Stimulated activated CD4-positive, alpha-beta T cell treated with anti-CD3 and anti-CD28 coated beads, Interleukin-15, amount 100 ng/mL, for 24 hours (primary cell): ENCODE measurements around the gene SV2B.
A peak's percentile ranks its signal among the peaks of the same experiment; 100 is the strongest.

ENCODE experiments used
- DNase-seq: peaks from one replicate; pipeline ENCODE4 v3.0.0-alpha.2; 2020

Gene SV2B

DNA sequence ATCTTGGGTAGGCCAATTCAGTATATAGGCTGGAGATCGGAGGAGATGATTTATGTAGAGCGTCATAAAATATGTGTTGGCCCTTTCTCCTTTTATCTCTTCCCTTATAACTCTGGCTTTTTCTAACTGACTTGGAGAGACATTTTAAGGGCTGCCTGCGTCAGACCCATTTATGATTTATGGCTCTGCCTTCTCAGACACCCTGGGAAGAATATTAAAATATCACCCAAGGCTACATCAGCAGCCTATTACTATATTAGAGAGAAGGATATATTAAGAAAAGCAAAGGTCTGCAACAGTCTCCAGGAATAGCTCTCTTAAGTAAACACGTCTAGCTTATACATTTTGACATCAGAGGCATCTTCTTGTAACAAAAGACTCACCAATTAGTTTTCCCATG lies 179.4 kb downstream of the SV2B start:
- DNase-seq = no peak

DNA sequence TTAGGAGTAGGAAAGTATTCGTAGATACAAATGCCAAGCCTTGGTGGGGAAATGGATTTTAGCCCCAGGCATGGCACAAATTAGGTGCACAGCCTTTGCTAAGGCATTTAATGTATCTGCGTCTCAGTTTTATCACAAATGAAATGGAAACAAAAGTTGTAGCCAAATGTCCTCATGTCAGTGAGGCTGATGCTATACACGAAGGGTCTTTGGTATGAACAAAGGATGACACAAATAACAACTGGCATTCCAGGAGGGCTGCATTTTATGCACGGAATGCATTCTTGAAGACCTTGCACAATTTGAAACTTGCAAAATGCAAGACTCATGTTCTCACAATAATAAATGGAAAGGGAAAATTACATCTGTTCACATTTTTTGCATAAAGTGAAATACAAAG lies 181.9 kb downstream of the SV2B start:
- DNase-seq = no peak

GRCh38 chr15:91282486-91282885 lies 182.4 kb downstream of the SV2B start:
- no peak for DNase-seq

DNA sequence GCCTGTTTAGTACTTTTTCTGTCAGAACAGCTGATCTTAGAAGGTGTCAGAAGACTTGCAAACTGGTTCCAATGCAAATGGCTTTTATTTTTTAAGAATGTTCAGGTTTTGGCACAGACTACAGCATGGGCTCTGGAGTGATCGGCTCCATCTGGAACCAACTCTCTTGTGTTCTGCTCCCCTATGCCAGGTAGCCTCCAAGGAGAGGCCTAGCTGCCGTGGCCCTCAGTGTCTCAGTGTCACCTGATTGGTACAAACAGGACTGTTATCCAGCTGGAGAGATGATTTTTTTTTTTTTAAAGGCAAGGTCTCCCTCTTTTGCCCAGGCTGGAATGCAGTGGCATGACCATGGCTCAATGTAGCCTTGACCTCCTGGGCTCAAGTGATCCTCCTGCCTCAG lies 183.1 kb downstream of the SV2B start:
- no peak for DNase-seq

- no peak for DNase-seq
Observed at GRCh38 chr15:91284758-91285466, 184.9 kb downstream of the SV2B start.

DNA sequence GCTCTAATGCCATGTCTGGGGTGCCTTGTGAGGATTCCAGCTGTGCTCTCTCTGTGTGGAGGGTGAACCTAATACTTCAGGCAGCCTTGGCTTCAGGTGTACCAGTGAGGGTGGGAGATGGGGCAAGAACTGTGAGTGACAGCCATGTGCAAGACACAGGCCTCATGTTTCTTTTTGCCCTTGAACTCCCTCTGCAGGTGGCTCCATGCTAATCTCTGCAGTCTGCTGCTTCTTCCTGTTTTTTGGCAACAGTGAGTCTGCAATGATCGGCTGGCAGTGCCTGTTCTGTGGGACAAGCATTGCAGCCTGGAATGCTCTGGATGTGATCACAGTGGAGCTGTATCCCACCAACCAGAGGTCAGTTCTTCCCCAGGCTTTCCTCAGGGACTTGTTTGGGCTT lies 189.3 kb downstream of the SV2B start:
- peak; percentile 12 for DNase-seq

DNA sequence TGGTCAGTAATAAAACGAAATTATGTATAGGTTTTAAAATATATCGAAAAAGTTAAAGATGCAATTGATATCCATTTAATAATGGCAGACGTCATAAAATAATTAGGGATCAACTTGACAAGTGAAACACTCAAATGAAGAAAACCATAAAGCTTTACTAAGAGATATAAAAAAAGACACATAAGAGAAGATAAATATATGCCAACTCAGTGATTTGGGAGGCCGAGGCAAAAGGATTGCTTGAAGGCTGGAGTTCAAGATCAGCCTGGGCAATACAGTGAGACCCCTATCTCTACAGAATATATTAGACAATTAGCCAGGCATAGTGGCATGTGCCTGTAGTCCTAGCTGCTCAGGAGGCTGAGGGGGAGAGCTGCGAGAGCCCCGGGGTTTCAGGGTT lies 190.5 kb downstream of the SV2B start:
- DNase-seq = no peak

DNA sequence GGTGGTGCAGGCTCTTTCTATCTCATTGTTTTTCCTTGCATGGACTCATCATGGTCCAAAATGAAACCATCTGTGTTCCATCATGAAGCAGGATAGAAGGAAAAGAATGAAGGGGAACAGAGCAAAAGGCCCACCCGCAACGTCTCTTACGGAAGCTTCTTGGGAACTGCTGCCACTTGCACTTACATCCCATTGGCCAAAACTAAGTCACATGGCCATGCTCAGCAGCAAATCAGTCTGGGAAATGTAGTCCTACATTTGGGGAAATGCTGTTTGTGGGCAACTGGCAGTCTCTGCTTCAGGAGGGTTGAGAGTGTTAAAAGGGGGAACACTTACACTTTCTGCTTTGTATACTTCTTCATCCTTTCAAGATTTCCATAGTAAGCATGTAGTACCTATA lies 191.6 kb downstream of the SV2B start:
- DNase-seq = no peak

DNA sequence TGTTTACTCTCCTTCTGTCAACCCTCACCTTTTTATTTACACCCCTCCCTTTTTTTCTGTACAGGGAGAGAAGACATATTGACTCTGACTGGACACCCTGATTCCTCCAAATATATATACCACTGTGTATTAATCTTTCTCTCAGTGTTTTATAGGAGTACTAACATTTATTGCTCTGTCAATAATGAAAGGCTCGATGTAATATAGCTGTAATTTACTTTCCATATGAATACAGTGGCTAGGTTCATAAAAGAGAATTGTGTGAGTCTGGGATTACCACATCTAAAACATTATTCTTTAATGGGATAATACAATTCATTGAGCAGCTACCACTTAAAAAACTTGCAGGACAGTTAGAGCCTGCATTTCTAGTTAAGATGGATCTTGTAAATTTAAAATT lies 194.3 kb downstream of the SV2B start:
- DNase-seq = no peak

DNA sequence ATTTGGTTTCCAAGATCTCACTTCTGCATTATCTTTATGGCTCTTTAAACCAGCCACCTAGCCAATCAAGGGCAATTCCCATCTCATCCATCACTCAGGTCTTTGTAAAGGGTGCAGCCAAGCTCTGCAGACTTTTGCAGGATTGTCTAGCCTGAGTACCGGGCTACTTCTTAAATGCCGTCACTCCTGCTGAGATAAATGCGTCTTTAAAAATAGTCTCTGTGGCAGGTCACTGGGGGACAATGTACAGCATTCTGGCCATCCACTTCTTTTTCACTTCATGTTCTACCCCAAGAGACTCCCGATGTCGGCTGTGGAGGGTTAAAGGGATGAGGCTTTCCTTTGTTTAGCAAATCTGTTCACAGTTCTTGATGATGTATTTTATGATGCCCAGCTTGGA lies 194.7 kb downstream of the SV2B start:
- DNase-seq = no peak

DNA sequence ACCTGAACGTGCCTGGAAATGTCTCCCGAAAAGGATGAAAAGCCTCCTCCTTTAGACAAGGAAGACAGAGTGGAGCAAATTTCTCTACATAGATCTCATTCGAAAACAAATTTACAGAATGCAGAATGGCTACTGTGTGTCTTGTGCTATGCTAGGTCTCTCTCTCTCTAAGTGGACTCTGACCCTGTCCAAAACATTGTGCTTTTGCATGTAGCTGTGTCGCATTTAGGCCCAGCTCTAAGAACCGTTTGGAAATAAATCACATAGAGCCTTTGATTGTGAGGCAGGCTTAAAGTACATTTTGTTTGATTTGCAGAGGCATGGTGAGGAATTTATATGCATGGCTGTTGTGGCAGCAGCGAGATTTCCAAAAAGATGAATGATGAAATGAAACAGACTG lies 198.0 kb downstream of the SV2B start:
- DNase-seq = no peak

- peak; percentile 34 for DNase-seq
Observed at GRCh38 chr15:91302588-91303439, 202.8 kb downstream of the SV2B start.

DNA sequence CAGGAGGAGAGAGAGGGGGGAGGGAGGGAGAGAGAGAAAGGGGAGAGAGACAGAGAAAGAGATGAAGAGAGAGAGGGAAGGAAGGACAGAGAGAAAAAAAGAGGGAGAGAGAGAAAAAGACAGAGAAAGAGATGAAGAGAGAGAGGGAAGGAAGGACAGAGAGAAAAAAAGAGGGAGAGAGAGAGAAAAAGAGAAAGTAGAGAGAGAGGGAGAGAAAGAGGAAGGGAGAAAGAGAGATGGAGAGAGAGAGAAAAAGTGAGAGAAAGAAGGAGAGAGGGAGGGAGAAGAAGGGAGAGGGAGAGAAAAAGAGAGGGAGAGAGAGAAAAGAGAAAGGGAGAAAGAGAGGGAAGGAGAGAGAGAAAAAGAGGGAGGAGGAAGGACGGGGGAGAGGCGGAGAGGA lies 204.2 kb downstream of the SV2B start:
- DNase-seq = no peak

DNA sequence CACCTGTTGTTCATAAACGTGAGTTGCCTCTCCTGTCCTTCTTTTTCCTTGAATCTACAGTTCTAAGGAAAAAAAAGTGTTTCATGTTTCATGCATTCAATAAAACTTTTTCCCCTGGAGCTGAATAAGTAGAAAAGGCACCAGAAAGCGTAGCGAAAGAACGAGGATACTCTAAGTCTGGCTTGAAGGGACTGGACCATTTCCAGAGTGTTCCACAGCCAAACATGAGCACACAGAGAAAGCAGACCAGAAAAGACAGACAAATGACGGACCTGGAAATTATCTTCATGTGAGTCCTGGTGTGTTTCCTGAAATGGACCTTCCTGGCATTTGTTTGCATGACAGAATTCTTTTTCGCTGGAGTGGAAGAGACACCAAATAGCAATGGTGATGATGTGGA lies 204.7 kb downstream of the SV2B start:
- no peak for DNase-seq

- DNase-seq = no peak
Observed at GRCh38 chr15:91306144-91306543, 206.1 kb downstream of the SV2B start.

GRCh38 chr15:91307601-91308000 lies 207.5 kb downstream of the SV2B start:
- no peak for DNase-seq

GRCh38 chr15:91308199-91308598 lies 208.1 kb downstream of the SV2B start:
- DNase-seq = peak; percentile 9

DNA sequence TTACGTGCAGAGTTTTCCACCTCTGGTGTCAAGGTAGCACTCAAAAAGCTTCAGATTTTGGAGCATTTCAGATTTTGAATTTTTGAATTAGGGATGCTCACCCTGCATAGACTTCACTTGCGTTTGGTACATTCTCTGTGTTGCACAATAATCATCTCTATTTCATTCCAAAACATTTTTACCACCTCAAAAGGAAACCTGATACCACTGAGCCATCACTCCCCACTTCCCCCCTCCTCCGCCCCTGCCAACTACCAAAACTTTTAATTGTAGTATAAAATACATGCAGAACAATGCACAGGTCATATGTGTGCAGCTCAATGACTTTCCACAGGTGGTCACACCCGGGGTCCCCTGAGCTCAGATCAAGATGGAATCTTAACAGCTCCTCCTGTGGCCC lies 208.8 kb downstream of the SV2B start:
- DNase-seq = peak; percentile 50

DNA sequence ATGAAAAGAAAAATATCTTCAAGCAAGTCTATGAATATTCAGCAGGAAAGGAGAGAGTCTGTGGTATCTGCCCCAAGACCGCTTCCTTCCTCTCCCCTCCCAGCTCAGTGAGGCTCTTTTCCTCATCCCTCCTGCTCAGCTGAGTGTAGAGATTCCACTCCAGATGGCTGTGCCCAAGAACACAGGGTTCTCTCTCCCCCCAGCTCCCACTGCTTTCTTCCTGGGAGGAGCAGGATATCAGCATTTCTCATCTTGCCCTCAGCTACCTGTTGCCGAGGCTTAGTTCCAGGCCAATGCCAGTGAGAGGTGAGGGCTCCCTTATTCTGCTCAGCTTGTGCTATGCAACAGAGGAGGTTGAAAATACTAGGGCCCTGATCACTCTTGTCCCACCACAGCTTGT lies 211.9 kb downstream of the SV2B start:
- DNase-seq = peak; percentile 8

- no peak for DNase-seq
Observed at GRCh38 chr15:91316126-91316525, 216.1 kb downstream of the SV2B start.

DNA sequence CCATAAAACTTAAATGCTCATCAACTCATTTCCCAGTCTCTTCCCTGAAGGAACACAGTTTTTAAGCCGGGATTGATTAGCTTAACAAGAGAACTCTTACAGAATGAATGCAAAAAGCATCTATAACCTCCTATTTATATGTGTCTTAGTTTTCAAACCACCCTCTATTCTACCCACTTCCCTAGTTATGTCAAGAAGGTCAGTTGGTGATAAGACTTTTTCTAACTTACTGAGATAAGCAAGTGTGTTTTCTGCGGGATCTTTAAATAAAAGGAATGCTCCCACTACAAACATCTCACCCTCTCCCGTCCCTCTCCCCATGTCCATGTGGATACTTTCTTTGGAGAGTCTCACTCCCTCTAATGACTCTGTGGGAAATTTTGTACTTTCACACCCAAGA lies 218.5 kb downstream of the SV2B start:
- DNase-seq = no peak

DNA sequence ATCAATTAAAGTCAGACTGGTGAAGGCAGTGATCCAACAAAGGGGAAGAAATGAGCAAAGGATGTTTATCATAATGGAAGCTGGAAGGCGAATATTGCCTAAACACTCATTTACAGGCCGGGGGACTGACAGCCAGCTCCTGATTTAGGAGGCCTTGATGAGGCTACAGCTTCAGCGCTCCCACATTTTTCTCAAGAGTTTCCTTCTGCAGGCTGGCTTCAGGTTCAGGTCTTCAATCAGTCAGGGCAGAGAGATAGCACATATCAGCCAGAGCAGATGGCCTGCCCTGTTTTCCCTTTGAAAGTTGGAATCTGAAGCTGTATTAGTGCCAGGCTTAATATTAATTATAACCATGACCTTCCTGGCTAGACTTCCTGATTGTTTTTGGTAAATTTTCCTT lies 218.9 kb downstream of the SV2B start:
- no peak for DNase-seq

- DNase-seq = no peak
Observed at GRCh38 chr15:91319371-91320059, 219.5 kb downstream of the SV2B start.

DNA sequence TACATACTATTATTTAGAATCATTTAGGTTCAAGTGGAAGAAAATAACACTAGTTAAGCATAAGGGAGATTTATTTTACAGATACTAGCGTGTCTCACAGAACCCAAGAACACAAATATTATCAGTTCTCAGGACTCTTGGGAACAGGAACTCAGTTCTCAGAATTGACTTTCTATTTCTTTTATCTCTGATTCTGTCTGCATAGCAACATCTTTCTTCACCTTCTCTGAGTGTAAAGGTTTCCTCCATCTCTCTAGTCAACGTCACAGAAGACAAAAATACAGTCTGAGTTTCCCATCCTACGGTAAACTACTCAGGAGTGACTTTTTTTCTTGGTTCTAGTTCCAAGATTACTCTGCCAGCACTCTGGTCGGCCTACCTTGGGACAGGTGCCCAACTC lies 220.0 kb downstream of the SV2B start:
- DNase-seq = no peak
